Retinal pigment epithelial cell (primary cell): ENCODE results near the gene CFAP73.

Experiments used
- DNase-seq: peaks from one replicate; pipeline ENCODE4 v3.0.0-alpha.2; 2010; ENCODE audit warnings: low read depth
- H3K4me3 ChIP-seq: 2 replicates; pipeline ENCODE4 v1.5.1; 2011; ENCODE audit warnings: mild to moderate bottlenecking, low read length, control low read depth, moderate library complexity
- CTCF ChIP-seq: conservative IDR thresholded peaks from 2 replicates; pipeline ENCODE4 v1.5.1; 2011; ENCODE audit warnings: low read depth, low read length, control low read depth, inconsistent platforms

CFAP73 gene

GRCh38 chr12:113194971-113195391 is 45.5 kb downstream of the CFAP73 start:
- DNase-seq, result peak; percentile 30
- no peak overlapping the region for H3K4me3 ChIP-seq
- TF ChIP-seq CTCF, result no peak

GRCh38 chr12:113195598-113195997 is 46.1 kb downstream of the CFAP73 start:
- H3K4me3 ChIP-seq, result no peak overlapping the region
- no peak for TF ChIP-seq CTCF
- DNase-seq, result no peak

GRCh38 chr12:113196582-113196981 is 47.1 kb downstream of the CFAP73 start:
- H3K4me3 ChIP-seq, result no peak overlapping the region
- TF ChIP-seq CTCF, result no peak
- DNase-seq, result no peak

- peak; percentile 81 for TF ChIP-seq CTCF
- no peak for DNase-seq
Observed at GRCh38 chr12:113196990-113197389, 47.5 kb downstream of the CFAP73 start.

GRCh38 chr12:113197518-113198077 is 48.1 kb downstream of the CFAP73 start:
- no peak overlapping the region for H3K4me3 ChIP-seq
- no peak for TF ChIP-seq CTCF
- DNase-seq, result no peak

More at GRCh38 chr12:113196990-113197389, 47.5 kb downstream of the CFAP73 start:
- H3K4me3 ChIP-seq, result no peak overlapping the region

GRCh38 chr12:113198296-113198695 is 48.8 kb downstream of the CFAP73 start:
- no peak for TF ChIP-seq CTCF
- DNase-seq, result no peak
- H3K4me3 ChIP-seq, result no peak overlapping the region

- DNase-seq, result no peak
- no peak overlapping the region for H3K4me3 ChIP-seq
- no peak for TF ChIP-seq CTCF
Observed at GRCh38 chr12:113200021-113200797, 50.7 kb downstream of the CFAP73 start.
